IPS-15b (cell line): ENCODE results near the gene ARHGAP26.

ENCODE experiments used
- H3K27me3 ChIP-seq: one replicate; pipeline ENCODE4 v1.6.1; 2013; ENCODE audit warnings: low read length; ENCODE audit not compliant: control insufficient read depth, insufficient read depth
- H3K36me3 ChIP-seq: one replicate; pipeline ENCODE4 v1.6.1; 2013; ENCODE audit warnings: low read length; ENCODE audit not compliant: control insufficient read depth, insufficient read depth
- H3K4me1 ChIP-seq: one replicate; pipeline ENCODE4 v1.6.1; 2013; ENCODE audit warnings: mild to moderate bottlenecking, low read length; ENCODE audit not compliant: control insufficient read depth, insufficient read depth
- H3K4me3 ChIP-seq: one replicate; pipeline ENCODE4 v1.5.1; 2013; ENCODE audit warnings: low read depth, low read length
- H3K9ac ChIP-seq: one replicate; pipeline ENCODE4 v1.6.1; 2013; ENCODE audit warnings: low read depth, mild to moderate bottlenecking, low read length
- H3K9me3 ChIP-seq: one replicate; pipeline ENCODE4 v1.6.1; 2013; ENCODE audit warnings: mild to moderate bottlenecking, low read length; ENCODE audit not compliant: control insufficient read depth, insufficient read depth

ARHGAP26 gene

DNA sequence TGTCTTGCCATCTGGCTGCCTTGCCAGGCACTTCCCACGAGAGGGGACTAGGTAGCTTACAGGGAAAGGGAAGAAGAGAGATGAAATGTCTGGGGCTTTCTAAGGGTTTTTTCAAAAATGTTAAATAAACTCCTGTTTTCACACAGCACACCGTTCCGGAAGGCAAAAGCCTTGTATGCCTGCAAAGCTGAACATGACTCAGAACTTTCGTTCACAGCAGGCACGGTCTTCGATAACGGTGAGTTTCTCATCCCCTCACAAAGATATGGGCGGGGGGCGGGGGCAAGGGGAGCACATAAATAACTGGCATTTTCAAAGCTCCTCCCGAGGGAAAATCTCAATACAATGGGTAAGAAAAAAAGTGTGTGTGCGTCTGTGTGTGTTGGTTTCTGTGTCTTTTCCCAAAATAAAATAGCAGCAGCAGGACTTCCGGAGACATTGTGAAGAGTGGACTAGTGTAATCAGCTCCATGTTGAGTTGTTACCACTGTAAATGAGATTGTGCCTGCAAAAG, 443.7 kb downstream of the ARHGAP26 start:
- Histone ChIP-seq H3K9ac (no peak overlapping the region), H3K9me3 (no peaks in the 10 kb centered on the region), H3K27me3 (no peaks in the 10 kb centered on the region), H3K4me3 (no peak overlapping the region), H3K4me1 (peaks cover 4% of the 10 kb centered on the region), H3K36me3 (no peaks in the 10 kb centered on the region)

DNA sequence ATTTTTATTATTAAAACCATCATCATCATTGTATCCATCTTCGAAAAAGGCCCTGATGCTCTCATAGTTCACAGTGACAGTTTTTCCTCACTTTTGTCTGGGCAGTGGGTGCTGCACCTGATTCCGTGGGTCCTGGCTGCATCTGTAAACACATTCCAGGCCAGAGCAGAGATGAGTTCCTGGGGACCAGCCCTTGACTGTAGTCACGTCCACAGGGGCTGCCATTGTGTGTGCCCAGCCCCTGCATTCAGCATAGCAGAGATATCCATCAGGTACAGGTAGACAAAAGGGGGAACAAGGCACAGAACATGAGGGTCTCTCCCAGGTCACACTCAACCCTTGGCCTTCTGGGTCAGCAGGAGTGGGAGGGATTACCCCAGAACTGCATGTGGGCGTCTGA, 444.3 kb downstream of the ARHGAP26 start:
- no peaks in the 10 kb centered on the region for H3K9me3 ChIP-seq
- no peak overlapping the region for H3K9ac ChIP-seq
- H3K27me3 ChIP-seq = no peaks in the 10 kb centered on the region
- H3K4me3 ChIP-seq = no peak overlapping the region
- H3K4me1 ChIP-seq = peaks cover 4% of the 10 kb centered on the region
- H3K36me3 ChIP-seq = no peaks in the 10 kb centered on the region

DNA sequence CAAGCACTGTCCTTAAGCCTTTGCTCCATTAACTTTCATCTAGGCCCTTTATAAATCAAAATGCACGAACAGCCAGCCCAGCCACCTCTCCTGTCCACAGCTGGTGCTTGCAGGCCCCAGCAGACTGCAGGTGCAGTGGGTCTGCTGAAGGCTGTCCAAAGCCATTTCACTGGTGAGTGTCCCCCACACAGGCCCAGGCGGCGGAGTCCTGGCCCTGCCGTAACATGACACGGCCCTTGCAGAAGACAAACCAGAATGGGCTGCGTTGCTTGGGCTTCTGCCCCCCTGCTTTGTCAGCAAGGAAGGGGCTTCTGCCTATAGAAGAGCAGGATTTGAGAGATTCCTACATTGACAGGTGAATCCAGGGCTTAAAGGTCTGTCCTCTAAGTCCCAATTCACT, 444.7 kb downstream of the ARHGAP26 start:
- H3K4me1 ChIP-seq = peaks cover 4% of the 10 kb centered on the region
- H3K9ac ChIP-seq = no peak overlapping the region
- H3K36me3 ChIP-seq = no peaks in the 10 kb centered on the region

DNA sequence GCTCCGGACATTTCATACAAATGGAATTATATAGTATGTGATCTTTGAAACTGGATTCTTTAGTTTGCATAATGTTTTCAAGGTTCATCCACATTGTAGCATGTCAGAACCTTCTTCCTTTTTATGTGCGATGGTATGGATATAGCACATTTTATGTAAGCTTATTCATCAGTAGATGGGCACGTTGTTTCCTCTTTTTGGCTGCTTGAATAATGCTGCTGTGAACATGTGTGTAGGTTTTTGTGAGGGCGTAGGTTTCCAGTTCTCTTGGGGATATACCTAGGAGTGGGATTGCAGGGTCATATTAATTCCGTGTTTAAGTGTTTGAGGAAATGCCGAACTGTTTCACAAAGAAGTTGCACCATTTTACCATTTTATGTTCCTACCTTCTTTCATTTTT, 445.5 kb downstream of the ARHGAP26 start:
- no peak overlapping the region for H3K4me3 ChIP-seq
- H3K27me3 ChIP-seq = no peaks in the 10 kb centered on the region
- H3K9ac ChIP-seq = no peak overlapping the region
- no peaks in the 10 kb centered on the region for H3K9me3 ChIP-seq
- H3K36me3 ChIP-seq = no peaks in the 10 kb centered on the region
- H3K4me1 ChIP-seq = peaks cover 4% of the 10 kb centered on the region

More for the DNA sequence above, 444.7 kb downstream of the ARHGAP26 start:
- Histone ChIP-seq H3K27me3 (no peaks in the 10 kb centered on the region), H3K4me3 (no peak overlapping the region), H3K9me3 (no peaks in the 10 kb centered on the region)

GRCh38 chr5:143216211-143216610, 446.0 kb downstream of the ARHGAP26 start:
- H3K4me1 ChIP-seq = peaks cover 4% of the 10 kb centered on the region
- no peaks in the 10 kb centered on the region for H3K9me3 ChIP-seq
- H3K27me3 ChIP-seq = no peaks in the 10 kb centered on the region
- H3K9ac ChIP-seq = no peak overlapping the region
- H3K4me3 ChIP-seq = no peak overlapping the region
- H3K36me3 ChIP-seq = no peaks in the 10 kb centered on the region

DNA sequence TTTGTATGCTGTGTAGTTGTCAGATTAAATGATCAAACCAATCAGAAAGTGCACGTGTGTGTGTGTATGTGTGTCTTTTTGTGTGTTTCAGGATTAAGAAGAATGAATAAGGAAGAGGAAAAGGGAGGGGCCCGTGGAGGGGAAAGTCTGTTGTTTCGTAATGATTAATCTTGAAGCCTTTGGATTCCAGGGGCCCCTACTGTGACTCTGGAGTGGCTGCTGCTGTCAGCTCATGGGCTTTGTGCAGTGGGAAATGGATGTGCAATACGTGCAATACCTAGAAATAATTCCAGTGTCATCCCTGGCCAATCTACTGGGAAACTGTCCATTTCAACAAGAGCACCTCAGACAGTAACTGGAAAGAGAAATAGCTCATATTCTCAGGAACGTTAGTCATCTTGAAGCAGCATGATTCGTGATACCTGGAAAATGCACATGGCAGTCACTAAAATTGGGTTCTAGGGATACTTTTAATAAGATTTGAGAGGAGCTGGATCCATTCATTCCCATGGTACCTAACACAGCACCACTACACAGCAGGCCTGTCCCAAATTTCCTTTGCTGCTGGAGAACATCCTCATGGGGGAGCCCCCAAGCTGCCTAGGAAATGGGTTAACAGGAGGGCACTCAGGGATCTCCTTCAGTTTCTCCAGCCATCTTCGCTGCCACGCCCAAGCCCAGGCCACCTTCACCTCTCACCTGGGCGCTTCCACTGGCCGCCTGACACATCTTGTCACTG, 447.1 kb downstream of the ARHGAP26 start:
- no peak overlapping the region for H3K9ac ChIP-seq
- H3K9me3 ChIP-seq = no peaks in the 10 kb centered on the region
- no peak overlapping the region for H3K4me3 ChIP-seq
- no peaks in the 10 kb centered on the region for H3K27me3 ChIP-seq
- no peaks in the 10 kb centered on the region for H3K36me3 ChIP-seq
- peaks cover 4% of the 10 kb centered on the region for H3K4me1 ChIP-seq

DNA sequence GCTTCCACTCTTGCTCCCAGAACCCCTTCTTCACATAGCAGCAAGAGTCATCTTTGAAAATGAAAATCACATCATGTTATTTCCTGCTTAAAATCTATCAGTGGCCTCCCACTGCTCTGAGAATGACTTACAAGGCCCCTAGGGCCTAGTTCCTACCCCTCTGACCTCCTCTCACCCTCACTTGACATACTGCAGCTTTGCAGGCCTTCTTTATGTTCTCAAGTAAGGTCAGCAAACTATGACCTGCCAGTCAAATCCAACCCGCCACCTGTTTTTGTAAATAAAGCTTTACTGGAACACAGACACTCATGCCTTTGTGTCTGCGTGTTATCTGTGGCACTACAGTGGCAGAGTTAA, 447.6 kb downstream of the ARHGAP26 start:
- Histone ChIP-seq H3K4me3 (no peak overlapping the region), H3K36me3 (no peaks in the 10 kb centered on the region), H3K9me3 (no peaks in the 10 kb centered on the region), H3K27me3 (no peaks in the 10 kb centered on the region), H3K9ac (no peak overlapping the region), H3K4me1 (peaks cover 4% of the 10 kb centered on the region)

DNA sequence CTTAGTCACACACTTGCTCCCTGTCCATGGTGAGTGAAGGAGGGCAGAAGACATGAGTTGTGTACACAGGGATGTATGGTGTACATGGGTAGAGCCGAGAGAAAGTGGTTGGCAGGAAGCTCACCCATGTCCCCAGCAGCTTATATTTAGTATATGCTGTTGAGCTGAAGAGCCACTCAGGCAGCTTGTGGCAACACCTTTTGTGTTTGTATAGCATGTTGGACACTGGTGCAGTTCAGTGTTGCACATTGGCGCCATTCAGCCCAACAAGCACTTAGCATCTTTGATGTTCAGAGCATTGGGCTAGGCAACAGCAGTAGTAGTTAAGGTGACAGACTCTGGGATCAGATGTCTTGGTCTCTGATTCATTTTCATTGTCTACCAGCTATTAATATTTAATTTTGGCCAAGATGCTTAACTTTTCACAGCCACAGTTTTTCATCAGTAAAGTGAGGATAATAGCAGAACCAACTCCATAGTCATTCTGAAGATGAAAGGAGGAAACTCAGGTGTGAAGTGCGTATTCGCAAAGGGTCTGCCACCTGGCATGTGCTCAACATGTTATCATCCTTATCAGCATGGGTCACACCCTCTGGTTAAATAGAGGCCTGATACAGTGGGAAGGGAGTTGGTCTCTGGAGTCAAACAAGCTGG, 448.5 kb downstream of the ARHGAP26 start:
- Histone ChIP-seq H3K4me3 (no peak overlapping the region), H3K36me3 (no peaks in the 10 kb centered on the region), H3K27me3 (no peaks in the 10 kb centered on the region), H3K4me1 (no peaks in the 10 kb centered on the region), H3K9ac (no peak overlapping the region), H3K9me3 (no peaks in the 10 kb centered on the region)

DNA sequence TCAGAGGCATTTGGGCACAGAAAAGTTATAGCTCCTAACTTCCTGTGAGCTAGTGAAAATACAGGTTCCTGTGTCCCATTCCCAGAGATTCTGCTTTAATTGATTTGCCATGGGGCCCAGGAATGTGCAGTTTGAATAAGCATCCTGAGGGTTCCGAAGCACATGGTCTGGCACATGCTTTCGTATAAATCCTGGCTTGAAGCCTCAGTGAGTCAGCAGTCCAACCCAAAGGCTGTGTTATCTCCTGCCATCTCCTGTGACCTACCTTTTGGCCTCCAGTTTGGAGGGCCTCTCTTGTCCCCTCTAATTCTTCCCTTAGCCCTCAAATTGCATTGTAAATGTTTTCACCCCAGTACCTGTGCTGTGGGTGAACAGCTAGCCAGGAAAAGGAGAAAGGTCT, 449.5 kb downstream of the ARHGAP26 start:
- Histone ChIP-seq H3K36me3 (no peaks in the 10 kb centered on the region), H3K4me3 (no peak overlapping the region), H3K4me1 (no peaks in the 10 kb centered on the region), H3K9me3 (no peaks in the 10 kb centered on the region), H3K9ac (no peak overlapping the region), H3K27me3 (no peaks in the 10 kb centered on the region)

- H3K27me3 ChIP-seq = no peaks in the 10 kb centered on the region
- H3K36me3 ChIP-seq = no peaks in the 10 kb centered on the region
- H3K9ac ChIP-seq = no peak overlapping the region
- H3K4me3 ChIP-seq = no peak overlapping the region
- no peaks in the 10 kb centered on the region for H3K9me3 ChIP-seq
- no peaks in the 10 kb centered on the region for H3K4me1 ChIP-seq
These were observed 450.6 kb downstream of the ARHGAP26 start for GRCh38 chr5:143220748-143221251.

DNA sequence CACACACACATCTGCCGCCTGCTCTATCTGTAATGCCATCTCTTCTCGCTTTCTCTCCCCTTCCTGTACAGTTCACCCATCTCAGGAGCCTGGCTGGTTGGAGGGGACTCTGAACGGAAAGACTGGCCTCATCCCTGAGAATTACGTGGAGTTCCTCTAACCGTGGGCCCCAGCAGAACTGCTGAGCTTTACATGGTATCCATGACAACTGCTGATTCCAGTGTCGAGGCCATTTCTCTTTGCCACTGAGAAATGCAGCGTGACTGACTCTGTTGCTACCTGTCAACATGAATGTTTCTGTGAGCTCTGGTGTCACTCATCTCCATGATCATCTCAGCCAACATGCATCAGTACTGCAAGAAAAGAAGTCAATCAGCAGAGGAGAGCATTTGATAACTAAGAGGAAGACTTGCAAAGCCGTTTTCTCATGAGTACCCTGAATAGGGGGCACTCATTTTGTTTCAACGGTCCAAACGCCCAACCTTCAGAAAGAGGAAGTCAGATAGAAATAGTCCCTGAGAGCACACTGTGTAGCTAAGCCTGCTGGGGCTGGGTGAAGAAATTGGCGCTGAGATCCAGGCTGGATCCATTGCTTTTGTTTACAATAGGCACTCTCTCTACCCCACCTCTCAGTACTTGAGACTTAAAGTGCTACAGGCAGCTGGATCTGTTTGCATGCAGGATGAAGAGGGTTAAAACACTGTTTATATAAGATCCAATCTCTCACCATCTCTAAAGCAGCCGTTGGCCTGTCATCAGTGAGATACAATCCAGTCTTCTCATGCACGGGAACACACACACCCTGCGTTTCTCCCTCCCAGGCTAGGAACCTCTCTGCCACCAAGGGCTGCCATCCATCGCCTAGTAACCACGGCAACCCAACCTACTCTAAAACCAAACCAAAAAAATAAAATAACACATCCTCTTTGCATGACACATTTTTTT, 452.4 kb downstream of the ARHGAP26 start:
- Histone ChIP-seq H3K9me3 (no peaks in the 10 kb centered on the region), H3K36me3 (no peaks in the 10 kb centered on the region), H3K4me1 (no peaks in the 10 kb centered on the region), H3K4me3 (no peak overlapping the region), H3K9ac (no peak overlapping the region), H3K27me3 (no peaks in the 10 kb centered on the region)
